SK-N-SH (cell line): ENCODE measurements around the gene LSG1. TPM values are rescaled to one million over a fixed set of nuclear protein-coding genes. Genes with fewer than 3 reads are reported as not detected.

Source experiments
- CTCF ChIA-PET: fragments of 300-600, 350-600 bp; formaldehyde crosslinking; extraction: SDS; loops from one replicate; lab custom pipeline; 2021; lab: Yijun Ruan, JAX
- POLR2A ChIA-PET: fragments of 350-600 bp; sonication (Branson Sonifier 250); formaldehyde crosslinking; extraction: SDS; loops from one replicate; lab custom pipeline; 2020; ENCODE audit warnings: antibody characterized with exemption, inconsistent platforms; lab: Yijun Ruan, JAX
- DNase-seq: peaks from one replicate; pipeline ENCODE4 v3.0.0; 2012
- H2AFZ ChIP-seq: fragments of 200-600 bp; sonication (generic); 2 replicates; pipeline ENCODE4 v1.8.1; 2016; ENCODE audit warnings: antibody characterized with exemption, mild to moderate bottlenecking, low read depth
- H3F3A ChIP-seq: fragments of 200-600 bp; sonication (generic); replicated peaks from 2 replicates; pipeline ENCODE3; 2016; ENCODE audit warnings: antibody characterized with exemption, mild to moderate bottlenecking; ENCODE audit not compliant: insufficient read depth
- H3K27ac ChIP-seq, 2 experiments: fragments of 200-500 bp in 1 of 2; fragments of 200-600 bp in 1 of 2; sonication (Bioruptor generic) in 1 of 2; sonication (generic), shearing (Covaris generic) in 1 of 2; 2 replicates each; pipeline versions ENCODE4 v1.5.1 to v1.6.1; 2014 to 2016; ENCODE audit warnings: low read depth in 2 of 2, inconsistent platforms in 1 of 2, low read length in 1 of 2, mild to moderate bottlenecking in 1 of 2, mixed read lengths in 1 of 2
- H3K27me3 ChIP-seq: fragments of 200-600 bp; sonication (generic), shearing (Covaris generic); 2 replicates; pipeline ENCODE4 v1.6.1; 2016; ENCODE audit warnings: mixed run types; ENCODE audit not compliant: insufficient read depth
- H3K36me3 ChIP-seq, 2 experiments: fragments of 200-500 bp in 1 of 2; fragments of 200-600 bp in 1 of 2; sonication (Bioruptor generic) in 1 of 2; sonication (generic) in 1 of 2; replicated peaks in 1 of 2; 2 replicates each; pipeline versions ENCODE3 to v1.5.1; 2014 to 2016; ENCODE audit warnings: low read length in 1 of 2, mild to moderate bottlenecking in 1 of 2; ENCODE audit not compliant: insufficient read depth in 2 of 2, control insufficient read depth in 1 of 2
- H3K4me1 ChIP-seq, 2 experiments: fragments of 200-500 bp in 1 of 2; fragments of 200-600 bp in 1 of 2; sonication (Bioruptor generic) in 1 of 2; sonication (generic), shearing (Covaris generic) in 1 of 2; 2 replicates each; pipeline versions ENCODE4 v1.5.1 to v1.6.1; 2014 to 2016; ENCODE audit warnings: low read depth in 1 of 2, low read length in 1 of 2, mixed run types in 1 of 2; ENCODE audit not compliant: insufficient read depth in 2 of 2, control insufficient read depth in 1 of 2
- H3K4me2 ChIP-seq: fragments of 200-600 bp; sonication (generic), shearing (Covaris generic); 2 replicates; pipeline ENCODE4 v1.6.1; 2017; ENCODE audit warnings: mixed run types
- H3K4me3 ChIP-seq, 2 experiments: fragments of 200-500 bp in 1 of 2; fragments of 200-600 bp in 1 of 2; sonication (Bioruptor generic) in 1 of 2; sonication (generic), shearing (Covaris generic) in 1 of 2; 2 replicates each; pipeline versions ENCODE4 v1.5.1 to v1.8.1; 2014 to 2016; ENCODE audit warnings: low read depth in 2 of 2, inconsistent platforms in 1 of 2, low read length in 1 of 2, mild to moderate bottlenecking in 1 of 2, mixed read lengths in 1 of 2, moderate library complexity in 1 of 2
- H3K79me2 ChIP-seq: fragments of 200-600 bp; sonication (generic); 2 replicates; pipeline ENCODE4 v1.8.1; 2017; ENCODE audit warnings: mild to moderate bottlenecking; ENCODE audit not compliant: insufficient read depth
- H3K9ac ChIP-seq: fragments of 200-600 bp; sonication (generic); 2 replicates; pipeline ENCODE4 v1.6.1; 2017; ENCODE audit warnings: mixed run types
- H3K9me2 ChIP-seq: fragments of 200-600 bp; sonication (generic); 2 replicates; pipeline ENCODE4 v1.6.1; 2017; ENCODE audit warnings: mixed run types
- H3K9me3 ChIP-seq: fragments of 200-600 bp; sonication (generic); 2 replicates; pipeline ENCODE4 v1.6.1; 2017; ENCODE audit warnings: mixed run types, mild to moderate bottlenecking, moderate library complexity
- H4K20me1 ChIP-seq: fragments of 200-600 bp; sonication (generic); 2 replicates; pipeline ENCODE4 v1.6.1; 2017; ENCODE audit warnings: mild to moderate bottlenecking, mixed run types; ENCODE audit not compliant: insufficient read depth
- CHD2 ChIP-seq: fragments of 150-350 bp; IDR thresholded peaks from 2 replicates; pipeline ENCODE4 v1.6.1; 2018; ENCODE audit warnings: low read length; ENCODE audit not compliant: partially characterized antibody
- ELF1 ChIP-seq: IDR thresholded peaks from 2 replicates; pipeline ENCODE4 v1.4.0; 2012
- EP300 ChIP-seq, 2 experiments: IDR thresholded peaks; 2 replicates each; pipeline versions ENCODE4 v1.4.0 to v1.6.1; 2012; ENCODE audit warnings: borderline replicate concordance in 1 of 2, low read depth in 1 of 2, low read length in 1 of 2
- FOXM1 ChIP-seq: IDR thresholded peaks from 2 replicates; pipeline ENCODE4 v1.4.0; 2012; ENCODE audit warnings: low read depth, mild to moderate bottlenecking
- GABPA ChIP-seq: IDR thresholded peaks from 2 replicates; pipeline ENCODE4 v1.4.0; 2012; ENCODE audit warnings: low read depth, mild to moderate bottlenecking
- GATA2 ChIP-seq: sonication (generic); formaldehyde crosslinking; IDR thresholded peaks from 2 replicates; pipeline ENCODE4 v1.5.0; 2020; ENCODE audit warnings: mild to moderate bottlenecking, missing genetic modification reagents
- JUND ChIP-seq: IDR thresholded peaks from 2 replicates; pipeline ENCODE4 v1.4.0; 2012
- MEF2A ChIP-seq: IDR thresholded peaks from 2 replicates; pipeline ENCODE4 v1.4.0; 2012; ENCODE audit warnings: low read depth, borderline replicate concordance
- MXI1 ChIP-seq: IDR thresholded peaks from 2 replicates; pipeline ENCODE4 v1.6.1; 2012; ENCODE audit warnings: mild to moderate bottlenecking, low read depth, low read length, improper control_type of control experiment
- NFIC ChIP-seq: IDR thresholded peaks from 2 replicates; pipeline ENCODE4 v1.4.0; 2012; ENCODE audit warnings: borderline replicate concordance
- NRF1 ChIP-seq: IDR thresholded peaks from 2 replicates; pipeline ENCODE4 v1.6.1; 2012; ENCODE audit warnings: low read depth, mild to moderate bottlenecking, low read length
- RAD21 ChIP-seq: IDR thresholded peaks from 2 replicates; pipeline ENCODE4 v1.6.1; 2012; ENCODE audit warnings: mild to moderate bottlenecking, low read length
- RFX5 ChIP-seq: IDR thresholded peaks from 2 replicates; pipeline ENCODE4 v1.6.1; 2012; ENCODE audit warnings: mild to moderate bottlenecking, improper control_type of control experiment, low read length
- SMC3 ChIP-seq: IDR thresholded peaks from 2 replicates; pipeline ENCODE4 v1.6.1; 2012; ENCODE audit warnings: low read depth, low read length, improper control_type of control experiment
- TAF1 ChIP-seq: IDR thresholded peaks from 2 replicates; pipeline ENCODE4 v1.6.1; 2012; ENCODE audit warnings: low read depth, mild to moderate bottlenecking, low read length, moderate library complexity, borderline replicate concordance
- TCF12 ChIP-seq: IDR thresholded peaks from 2 replicates; pipeline ENCODE4 v1.4.0; 2012
- TEAD4 ChIP-seq: IDR thresholded peaks from 2 replicates; pipeline ENCODE4 v1.4.0; 2012; ENCODE audit warnings: mild to moderate bottlenecking, borderline replicate concordance; ENCODE audit not compliant: insufficient read depth
- WGBS: methylation state at CpG from one replicate; pipeline ENCODE4 v1.1.6; 2017; ENCODE audit warnings: low lambda C conversion rate; 5-methylcytosine and 5-hydroxymethylcytosine counted together
- polyA plus RNA-seq, 3 experiments: library from polyadenylated mRNA; depleted of rRNA; stranded (reverse); fragments of >200 nt; gene quantifications; 2 replicates each; pipeline ENCODE4 v1.2.3, GENCODE V29; 2012
- TF ChIP-seq, protein P1 (sequence below): IDR thresholded peaks from 2 replicates; pipeline ENCODE4 v1.6.1; 2012; ENCODE audit warnings: mild to moderate bottlenecking, low read depth, low read length, moderate library complexity
- TF ChIP-seq, protein P2 (sequence below): fragments of 150-350 bp; IDR thresholded peaks from 2 replicates; pipeline ENCODE4 v1.6.1; 2016; ENCODE audit warnings: mild to moderate bottlenecking, low read depth, low read length
- TF ChIP-seq, protein P3 (sequence below): IDR thresholded peaks from 2 replicates; pipeline ENCODE4 v1.4.0; 2012; ENCODE audit warnings: low read depth, borderline replicate concordance
- TF ChIP-seq, protein P4 (sequence below): fragments of 150-350 bp; IDR thresholded peaks from 2 replicates; pipeline ENCODE4 v1.6.1; 2017; ENCODE audit warnings: antibody characterized with exemption, low read length, low read depth, borderline replicate concordance
- TF ChIP-seq, protein P5 (sequence below): IDR thresholded peaks from 2 replicates; pipeline ENCODE4; 2012

The LSG1 gene
- polyA plus RNA-seq, 1 of the 3 experiments (the other 2 are of a cell fraction) = 35.1 TPM

DNA sequence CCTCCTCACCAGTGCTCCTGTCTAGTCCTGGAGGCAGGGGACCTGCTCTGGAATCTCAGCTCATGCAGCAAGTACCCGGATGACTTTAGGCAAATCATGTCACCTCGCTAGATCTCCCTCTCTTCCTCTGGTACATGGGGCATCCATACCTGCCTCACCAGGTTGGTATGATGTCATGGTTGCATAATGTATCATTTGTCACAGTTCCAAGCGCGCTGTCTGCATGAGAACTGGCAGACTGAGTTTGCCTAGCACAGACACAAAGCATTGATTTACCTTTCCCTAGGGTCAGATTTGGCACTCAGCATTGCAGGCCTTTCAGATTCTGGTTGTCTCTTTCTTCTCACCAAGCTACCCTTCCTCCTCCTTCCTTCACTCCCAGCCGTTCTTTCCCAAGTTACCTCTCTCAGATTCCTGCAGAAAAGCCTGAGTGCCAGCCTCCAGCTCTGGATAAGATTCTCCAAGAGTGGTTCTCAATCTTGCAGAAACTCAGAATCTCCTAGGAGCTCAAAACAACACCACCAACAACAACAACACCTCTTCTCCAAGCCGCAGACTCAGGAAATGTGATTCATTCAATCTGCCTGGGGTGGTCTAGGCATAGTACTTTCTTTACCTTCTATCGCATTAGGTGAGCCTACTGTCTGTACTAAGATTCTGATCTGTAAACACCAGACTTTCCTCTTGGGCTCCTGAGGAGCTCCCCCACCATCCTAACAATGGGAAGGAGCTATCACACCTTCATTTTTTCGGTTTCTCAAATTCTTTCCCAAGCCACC, 43.2 kb upstream of the LSG1 start (continued):
- TF ChIP-seq, protein P1, sequence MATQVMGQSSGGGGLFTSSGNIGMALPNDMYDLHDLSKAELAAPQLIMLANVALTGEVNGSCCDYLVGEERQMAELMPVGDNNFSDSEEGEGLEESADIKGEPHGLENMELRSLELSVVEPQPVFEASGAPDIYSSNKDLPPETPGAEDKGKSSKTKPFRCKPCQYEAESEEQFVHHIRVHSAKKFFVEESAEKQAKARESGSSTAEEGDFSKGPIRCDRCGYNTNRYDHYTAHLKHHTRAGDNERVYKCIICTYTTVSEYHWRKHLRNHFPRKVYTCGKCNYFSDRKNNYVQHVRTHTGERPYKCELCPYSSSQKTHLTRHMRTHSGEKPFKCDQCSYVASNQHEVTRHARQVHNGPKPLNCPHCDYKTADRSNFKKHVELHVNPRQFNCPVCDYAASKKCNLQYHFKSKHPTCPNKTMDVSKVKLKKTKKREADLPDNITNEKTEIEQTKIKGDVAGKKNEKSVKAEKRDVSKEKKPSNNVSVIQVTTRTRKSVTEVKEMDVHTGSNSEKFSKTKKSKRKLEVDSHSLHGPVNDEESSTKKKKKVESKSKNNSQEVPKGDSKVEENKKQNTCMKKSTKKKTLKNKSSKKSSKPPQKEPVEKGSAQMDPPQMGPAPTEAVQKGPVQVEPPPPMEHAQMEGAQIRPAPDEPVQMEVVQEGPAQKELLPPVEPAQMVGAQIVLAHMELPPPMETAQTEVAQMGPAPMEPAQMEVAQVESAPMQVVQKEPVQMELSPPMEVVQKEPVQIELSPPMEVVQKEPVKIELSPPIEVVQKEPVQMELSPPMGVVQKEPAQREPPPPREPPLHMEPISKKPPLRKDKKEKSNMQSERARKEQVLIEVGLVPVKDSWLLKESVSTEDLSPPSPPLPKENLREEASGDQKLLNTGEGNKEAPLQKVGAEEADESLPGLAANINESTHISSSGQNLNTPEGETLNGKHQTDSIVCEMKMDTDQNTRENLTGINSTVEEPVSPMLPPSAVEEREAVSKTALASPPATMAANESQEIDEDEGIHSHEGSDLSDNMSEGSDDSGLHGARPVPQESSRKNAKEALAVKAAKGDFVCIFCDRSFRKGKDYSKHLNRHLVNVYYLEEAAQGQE = no peak
- no peak for TF ChIP-seq RFX5

DNA sequence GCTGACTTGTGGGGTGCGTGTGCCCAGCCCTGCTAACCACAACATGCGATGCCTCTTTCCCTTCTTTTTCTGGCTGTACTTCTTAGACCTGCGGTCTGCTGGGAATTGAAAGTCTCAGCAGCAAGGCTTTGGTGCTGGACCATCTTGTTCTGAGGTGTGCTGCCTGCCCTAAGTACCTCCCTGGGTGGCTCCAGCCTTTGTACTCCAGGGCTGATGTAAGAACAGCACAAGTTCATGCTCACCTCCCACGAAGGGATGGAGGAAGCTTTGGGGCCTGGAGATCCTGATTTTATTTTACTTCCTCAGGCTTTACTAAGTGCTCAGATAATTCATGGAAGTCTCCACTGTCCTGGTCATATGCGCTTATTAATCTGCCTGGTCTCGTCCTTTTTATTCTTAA, 42.6 kb upstream of the LSG1 start:
- no peaks in the 10 kb centered on the region for H3K9me2 ChIP-seq
- H4K20me1 ChIP-seq = no peaks in the 10 kb centered on the region
- H3K27ac ChIP-seq = no peak overlapping the region
- CTCF ChIA-PET = no interaction called here
- H3K9me3 ChIP-seq = no peaks in the 10 kb centered on the region
- no peak overlapping the region for H3K4me2 ChIP-seq
- peaks cover 4% of the 10 kb centered on the region for H3F3A ChIP-seq
- POLR2A ChIA-PET = no interaction called here
- TF ChIP-seq JUND = no peak
- TF ChIP-seq MXI1 = no peak
- TF ChIP-seq EP300 (IDR thresholded peaks at IDR 0.05; ENCODE audit: borderline replicate concordance in 1 of 2, low read depth in 1 of 2, low read length in 1 of 2) = no peak
- TF ChIP-seq, protein P2, sequence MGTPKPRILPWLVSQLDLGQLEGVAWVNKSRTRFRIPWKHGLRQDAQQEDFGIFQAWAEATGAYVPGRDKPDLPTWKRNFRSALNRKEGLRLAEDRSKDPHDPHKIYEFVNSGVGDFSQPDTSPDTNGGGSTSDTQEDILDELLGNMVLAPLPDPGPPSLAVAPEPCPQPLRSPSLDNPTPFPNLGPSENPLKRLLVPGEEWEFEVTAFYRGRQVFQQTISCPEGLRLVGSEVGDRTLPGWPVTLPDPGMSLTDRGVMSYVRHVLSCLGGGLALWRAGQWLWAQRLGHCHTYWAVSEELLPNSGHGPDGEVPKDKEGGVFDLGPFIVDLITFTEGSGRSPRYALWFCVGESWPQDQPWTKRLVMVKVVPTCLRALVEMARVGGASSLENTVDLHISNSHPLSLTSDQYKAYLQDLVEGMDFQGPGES = no peak
- no peak for TF ChIP-seq GATA2 (CRISPR knock-in tag)
- TF ChIP-seq SMC3 = no peak
- TF ChIP-seq NRF1 = no peak
- TF ChIP-seq ELF1 = no peak
- TF ChIP-seq CHD2 = no peak
- TF ChIP-seq, protein P3, sequence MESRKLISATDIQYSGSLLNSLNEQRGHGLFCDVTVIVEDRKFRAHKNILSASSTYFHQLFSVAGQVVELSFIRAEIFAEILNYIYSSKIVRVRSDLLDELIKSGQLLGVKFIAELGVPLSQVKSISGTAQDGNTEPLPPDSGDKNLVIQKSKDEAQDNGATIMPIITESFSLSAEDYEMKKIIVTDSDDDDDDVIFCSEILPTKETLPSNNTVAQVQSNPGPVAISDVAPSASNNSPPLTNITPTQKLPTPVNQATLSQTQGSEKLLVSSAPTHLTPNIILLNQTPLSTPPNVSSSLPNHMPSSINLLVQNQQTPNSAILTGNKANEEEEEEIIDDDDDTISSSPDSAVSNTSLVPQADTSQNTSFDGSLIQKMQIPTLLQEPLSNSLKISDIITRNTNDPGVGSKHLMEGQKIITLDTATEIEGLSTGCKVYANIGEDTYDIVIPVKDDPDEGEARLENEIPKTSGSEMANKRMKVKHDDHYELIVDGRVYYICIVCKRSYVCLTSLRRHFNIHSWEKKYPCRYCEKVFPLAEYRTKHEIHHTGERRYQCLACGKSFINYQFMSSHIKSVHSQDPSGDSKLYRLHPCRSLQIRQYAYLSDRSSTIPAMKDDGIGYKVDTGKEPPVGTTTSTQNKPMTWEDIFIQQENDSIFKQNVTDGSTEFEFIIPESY = no peak
- no peak for TF ChIP-seq FOXM1
- no peak for TF ChIP-seq TEAD4
- TF ChIP-seq, protein P4, sequence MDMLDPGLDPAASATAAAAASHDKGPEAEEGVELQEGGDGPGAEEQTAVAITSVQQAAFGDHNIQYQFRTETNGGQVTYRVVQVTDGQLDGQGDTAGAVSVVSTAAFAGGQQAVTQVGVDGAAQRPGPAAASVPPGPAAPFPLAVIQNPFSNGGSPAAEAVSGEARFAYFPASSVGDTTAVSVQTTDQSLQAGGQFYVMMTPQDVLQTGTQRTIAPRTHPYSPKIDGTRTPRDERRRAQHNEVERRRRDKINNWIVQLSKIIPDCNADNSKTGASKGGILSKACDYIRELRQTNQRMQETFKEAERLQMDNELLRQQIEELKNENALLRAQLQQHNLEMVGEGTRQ = no peak
- no peak for TF ChIP-seq MEF2A
- TF ChIP-seq, protein P5, sequence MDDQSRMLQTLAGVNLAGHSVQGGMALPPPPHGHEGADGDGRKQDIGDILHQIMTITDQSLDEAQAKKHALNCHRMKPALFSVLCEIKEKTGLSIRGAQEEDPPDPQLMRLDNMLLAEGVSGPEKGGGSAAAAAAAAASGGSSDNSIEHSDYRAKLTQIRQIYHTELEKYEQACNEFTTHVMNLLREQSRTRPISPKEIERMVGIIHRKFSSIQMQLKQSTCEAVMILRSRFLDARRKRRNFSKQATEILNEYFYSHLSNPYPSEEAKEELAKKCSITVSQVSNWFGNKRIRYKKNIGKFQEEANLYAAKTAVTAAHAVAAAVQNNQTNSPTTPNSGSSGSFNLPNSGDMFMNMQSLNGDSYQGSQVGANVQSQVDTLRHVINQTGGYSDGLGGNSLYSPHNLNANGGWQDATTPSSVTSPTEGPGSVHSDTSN = no peak
- no peak for TF ChIP-seq NFIC
- TF ChIP-seq GABPA = no peak
- no peak for TF ChIP-seq TAF1
- TF ChIP-seq RAD21 = no peak
- no peak for TF ChIP-seq TCF12
- TF ChIP-seq, all 33 proteins: peak for 0
- no peak overlapping the region for H2AFZ ChIP-seq
- H3K27me3 ChIP-seq = no peaks in the 10 kb centered on the region
- peaks cover 0 to 4% of the 10 kb centered on the region in 2 experiments; a peak in 1 of 4 replicates for H3K4me1 ChIP-seq
- H3K9ac ChIP-seq = no peak overlapping the region
- no peaks in the 10 kb centered on the region for H3K79me2 ChIP-seq
- no peaks in the 10 kb centered on the region for H3K36me3 ChIP-seq
- H3K4me3 ChIP-seq = no peak overlapping the region
- 84% methylated on average over 6 of the region's 6 CpGs for WGBS
- DNase-seq = no peak
